IPS-18c (cell line): ENCODE measurements around the gene JMJD1C.
A peak's percentile ranks its signal among the peaks of the same experiment; 100 is the strongest.
"Not testable (repeated sequence)": the region's sequence is repeated elsewhere in the genome, so short reads cannot be mapped to it uniquely, and the experiment has no call there.

ENCODE experiments used
- H3K4me3 ChIP-seq: 2 replicates; pipeline ENCODE4 v1.7.0; 2013; ENCODE audit warnings: low read depth, mild to moderate bottlenecking, low read length, moderate library complexity; ENCODE audit not compliant: insufficient read depth
- H3K9me3 ChIP-seq: one replicate; pipeline ENCODE4 v1.6.1; 2013; ENCODE audit warnings: mild to moderate bottlenecking, low read length, moderate library complexity; ENCODE audit not compliant: control insufficient read depth, insufficient read depth

Gene JMJD1C

DNA sequence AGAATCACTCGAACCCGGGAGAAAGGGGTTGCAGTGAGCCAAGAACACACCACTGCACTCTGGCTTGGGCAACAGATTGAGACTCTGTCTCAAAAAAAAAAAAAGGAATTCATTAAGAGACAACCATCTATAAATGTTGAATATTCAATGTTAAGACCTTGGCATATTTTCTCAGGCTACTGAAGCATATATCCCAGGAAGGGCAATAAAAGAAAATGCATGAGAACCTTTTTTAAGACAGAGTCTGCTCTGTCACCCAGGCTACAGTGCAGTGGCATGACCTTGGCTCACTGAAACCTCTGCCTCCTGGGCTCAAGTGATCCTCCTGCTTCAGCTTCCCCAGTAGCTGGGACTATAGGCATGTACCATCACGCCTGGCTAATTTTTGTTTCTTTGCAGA lies 165.0 kb downstream of the JMJD1C start:
- H3K4me3 ChIP-seq: no peak overlapping the region
- no peaks in the 10 kb centered on the region for H3K9me3 ChIP-seq

DNA sequence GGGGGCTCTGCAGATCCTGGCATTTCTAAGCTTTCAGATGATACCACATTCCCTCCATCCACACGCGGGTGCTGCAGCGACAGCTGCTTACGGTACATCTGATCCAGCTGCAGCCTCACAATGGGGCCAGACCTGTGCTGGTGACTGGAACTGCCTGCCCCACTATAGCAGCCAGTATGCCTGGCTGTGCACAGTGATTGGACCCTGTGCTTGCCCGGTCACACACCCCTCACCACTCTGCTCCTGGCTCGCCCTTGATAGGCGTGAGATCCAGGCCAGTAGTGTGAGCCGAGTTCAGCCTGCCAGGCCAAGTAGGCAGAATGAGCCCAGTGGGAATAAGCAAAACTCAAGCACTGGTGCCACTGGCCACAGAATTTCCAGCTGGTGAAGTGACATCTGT lies 167.8 kb downstream of the JMJD1C start:
- Histone ChIP-seq H3K4me3 (no peak overlapping the region), H3K9me3 (no peaks in the 10 kb centered on the region)

DNA sequence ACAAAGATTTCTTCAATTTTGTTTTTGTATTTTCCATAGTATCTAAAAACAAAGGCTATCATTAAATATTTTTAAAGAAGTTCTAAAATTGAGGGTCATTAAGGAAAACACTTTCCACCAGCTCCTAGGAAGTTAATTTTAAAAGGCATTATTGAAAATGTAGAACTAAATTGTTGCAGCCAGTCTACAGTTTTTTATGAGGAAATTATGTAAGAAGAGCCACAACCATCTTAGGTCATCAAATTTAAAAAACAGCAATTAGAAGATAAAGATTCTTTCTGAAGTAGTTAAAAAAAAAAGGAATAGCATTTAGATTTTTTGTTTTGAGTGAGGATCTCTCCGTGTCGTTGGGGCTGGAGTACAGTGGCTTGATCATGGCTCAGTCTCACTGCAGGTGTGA lies 171.0 kb downstream of the JMJD1C start:
- Histone ChIP-seq H3K4me3 (no peak overlapping the region), H3K9me3 (no peaks in the 10 kb centered on the region)

- H3K4me3 ChIP-seq, H3K9me3 ChIP-seq: not testable (repeated sequence)
These were observed 172.9 kb downstream of the JMJD1C start for GRCh38 chr10:63292847-63293246.

DNA sequence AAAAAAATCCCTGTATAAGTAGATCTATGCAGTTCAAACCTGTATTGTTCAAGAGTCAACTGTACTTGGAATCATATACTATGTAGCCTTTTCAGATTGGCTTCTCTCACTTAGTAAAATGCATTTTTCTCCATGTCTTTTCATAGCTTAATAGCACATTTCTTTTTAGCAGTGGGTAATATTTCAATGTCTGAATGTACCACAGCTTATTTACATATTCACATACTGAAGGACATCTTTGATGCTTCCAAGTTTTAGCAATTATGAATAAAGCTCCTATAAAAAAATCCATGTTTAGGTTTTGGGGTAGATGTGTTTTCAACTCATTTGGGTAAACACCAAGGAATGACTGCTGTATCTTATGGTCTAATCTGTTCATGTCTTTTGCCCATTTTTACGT lies 177.6 kb downstream of the JMJD1C start:
- H3K9me3 ChIP-seq: no peaks in the 10 kb centered on the region
- H3K4me3 ChIP-seq: no peak overlapping the region

DNA sequence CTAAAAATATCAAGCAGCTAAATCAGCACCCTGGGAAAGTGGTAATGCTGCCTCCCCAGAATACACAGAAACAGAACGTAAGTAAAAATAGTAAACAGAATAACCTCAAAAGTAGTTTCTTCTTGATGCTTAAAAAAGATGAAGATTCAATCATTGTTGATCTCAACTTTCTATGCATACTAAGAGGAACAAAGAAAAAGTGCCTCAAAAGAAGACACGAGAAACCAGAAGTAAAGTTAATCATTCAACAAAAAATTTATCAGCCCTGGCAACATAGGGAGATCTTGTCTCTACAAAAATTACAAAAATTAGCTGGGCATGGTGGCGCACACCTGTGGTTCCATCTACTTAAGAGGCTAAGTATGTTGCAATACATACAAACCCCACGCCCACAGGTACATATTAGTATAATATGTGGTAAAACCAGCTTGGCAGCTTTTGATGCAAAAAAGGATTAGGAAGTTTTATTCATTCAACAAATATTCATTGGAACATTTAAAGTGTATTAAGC lies 179.0 kb downstream of the JMJD1C start:
- no peak overlapping the region for H3K4me3 ChIP-seq
- no peaks in the 10 kb centered on the region for H3K9me3 ChIP-seq

GRCh38 chr10:63286340-63286739 lies 179.4 kb downstream of the JMJD1C start:
- Histone ChIP-seq H3K9me3 (no peaks in the 10 kb centered on the region), H3K4me3 (no peak overlapping the region)

DNA sequence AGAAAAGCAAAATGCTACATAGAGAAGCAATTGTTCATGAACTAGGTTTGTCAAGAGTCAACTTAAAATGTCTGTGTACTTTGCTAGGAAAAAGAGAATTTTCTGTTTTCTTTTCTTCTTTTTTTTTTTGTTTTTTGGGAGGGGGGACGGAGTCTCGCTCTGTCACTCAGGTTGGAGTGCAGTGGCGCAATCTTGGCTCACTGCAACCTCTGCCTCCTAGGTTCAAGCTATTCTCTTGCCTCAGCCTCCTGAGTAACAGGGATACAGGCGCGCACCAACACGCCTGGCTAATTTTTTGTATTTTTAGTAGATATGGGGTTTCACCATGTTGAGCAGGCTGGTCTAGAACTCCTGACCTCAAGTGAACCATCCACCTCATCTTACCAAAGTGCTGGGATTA lies 181.9 kb downstream of the JMJD1C start:
- not testable (repeated sequence) for H3K4me3 ChIP-seq, H3K9me3 ChIP-seq

DNA sequence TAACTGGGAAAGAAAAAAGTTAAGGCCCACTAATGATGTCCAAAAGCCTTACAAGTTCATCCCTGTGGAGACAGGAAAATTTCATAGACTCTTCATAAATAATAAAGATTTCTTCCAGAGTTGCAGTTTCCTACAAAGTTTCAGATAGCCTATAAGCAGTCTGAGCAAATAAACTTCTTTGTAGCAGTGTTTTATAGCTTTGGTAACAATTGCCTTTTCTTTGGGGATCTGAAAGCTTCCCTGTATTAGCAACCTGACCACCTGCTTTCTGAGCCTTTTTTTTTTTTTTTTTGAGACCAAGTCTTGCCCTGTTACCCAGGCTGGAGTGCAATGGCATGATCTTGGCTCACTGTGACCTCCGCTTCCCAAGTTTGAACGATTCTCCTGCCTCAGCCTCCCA lies 182.7 kb downstream of the JMJD1C start:
- Histone ChIP-seq H3K4me3 (no peak overlapping the region), H3K9me3 (no peaks in the 10 kb centered on the region)

DNA sequence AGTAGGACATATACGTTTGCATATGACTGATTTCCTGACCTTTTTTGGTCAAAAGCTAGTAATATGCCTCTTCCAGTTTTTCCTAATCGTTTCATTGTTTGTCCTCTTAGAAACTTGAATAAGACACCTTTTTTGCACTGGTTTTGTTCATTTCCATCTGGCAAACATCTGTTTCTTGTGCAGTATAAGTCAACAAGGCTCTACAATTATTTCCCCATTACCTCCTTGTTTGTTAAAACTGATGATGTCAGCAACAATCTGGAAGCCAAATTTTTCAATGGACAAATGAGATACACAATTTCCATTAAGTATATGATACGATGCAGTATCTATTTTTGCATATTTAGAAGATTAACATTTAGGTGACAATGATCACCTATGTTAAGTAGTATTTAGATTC lies 183.8 kb downstream of the JMJD1C start:
- Histone ChIP-seq H3K9me3 (peaks cover 2% of the 10 kb centered on the region), H3K4me3 (no peak overlapping the region)

GRCh38 chr10:63280386-63280785 lies 185.4 kb downstream of the JMJD1C start:
- Histone ChIP-seq H3K4me3 (no peak overlapping the region), H3K9me3 (peaks cover 2% of the 10 kb centered on the region)

DNA sequence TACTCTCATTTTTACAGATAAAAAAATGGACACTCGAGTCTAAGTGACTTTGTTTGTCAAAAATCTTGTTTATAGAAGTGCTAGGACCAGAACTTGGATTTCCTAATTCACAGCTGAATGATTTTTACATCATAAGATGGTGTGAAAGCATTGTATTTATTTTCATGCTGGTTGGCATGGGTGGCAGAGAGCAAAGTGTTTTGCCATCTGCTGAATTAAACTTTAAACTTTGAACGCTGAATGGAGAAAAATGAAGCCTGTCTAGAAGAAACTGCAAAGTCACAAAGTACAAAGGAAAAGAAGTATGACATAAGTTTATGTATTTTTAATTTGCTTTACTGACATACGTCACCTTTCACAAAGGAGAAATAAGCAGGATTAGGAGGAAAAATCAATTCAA lies 190.7 kb downstream of the JMJD1C start:
- Histone ChIP-seq H3K9me3 (peaks cover 2% of the 10 kb centered on the region), H3K4me3 (no peak overlapping the region)

- no peak overlapping the region for H3K4me3 ChIP-seq
- H3K9me3 ChIP-seq: peaks cover 2% of the 10 kb centered on the region
These were observed 192.2 kb downstream of the JMJD1C start for GRCh38 chr10:63273577-63273976.

DNA sequence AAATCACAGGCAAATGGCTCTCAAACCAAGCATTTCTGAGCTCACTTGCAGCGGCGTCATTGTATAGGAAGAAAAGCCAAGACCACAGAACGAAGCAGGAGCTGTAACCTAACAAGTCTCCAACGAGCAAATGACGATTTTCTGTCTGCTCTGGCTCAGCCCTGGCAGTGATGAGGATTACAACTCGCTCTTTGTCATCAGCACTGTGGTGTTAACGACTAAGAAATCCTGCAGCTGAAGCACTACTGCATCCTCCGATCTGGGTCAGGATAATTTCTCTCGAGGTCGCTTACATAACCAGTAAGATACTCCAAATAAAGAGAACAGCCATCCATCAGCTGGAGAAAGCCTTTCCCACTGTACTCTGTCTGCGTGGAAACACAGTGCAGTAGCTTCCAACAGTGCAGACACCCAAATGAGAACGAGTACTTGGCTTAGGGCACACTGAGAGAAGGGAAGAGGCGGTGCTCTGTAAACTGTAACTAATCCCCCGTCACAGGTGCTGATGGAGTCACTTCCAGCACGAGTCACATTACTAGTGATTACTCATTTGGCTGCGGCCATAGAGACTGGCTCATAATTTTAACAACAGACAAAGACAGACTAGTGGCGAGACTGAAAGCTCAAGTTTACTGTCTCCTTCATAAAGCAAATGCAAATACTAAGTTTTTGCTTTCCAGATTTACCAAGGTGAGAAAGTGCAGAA lies 196.8 kb downstream of the JMJD1C start:
- Histone ChIP-seq H3K4me3 (peak overlapping the region; percentile 68), H3K9me3 (no peaks in the 10 kb centered on the region)

DNA sequence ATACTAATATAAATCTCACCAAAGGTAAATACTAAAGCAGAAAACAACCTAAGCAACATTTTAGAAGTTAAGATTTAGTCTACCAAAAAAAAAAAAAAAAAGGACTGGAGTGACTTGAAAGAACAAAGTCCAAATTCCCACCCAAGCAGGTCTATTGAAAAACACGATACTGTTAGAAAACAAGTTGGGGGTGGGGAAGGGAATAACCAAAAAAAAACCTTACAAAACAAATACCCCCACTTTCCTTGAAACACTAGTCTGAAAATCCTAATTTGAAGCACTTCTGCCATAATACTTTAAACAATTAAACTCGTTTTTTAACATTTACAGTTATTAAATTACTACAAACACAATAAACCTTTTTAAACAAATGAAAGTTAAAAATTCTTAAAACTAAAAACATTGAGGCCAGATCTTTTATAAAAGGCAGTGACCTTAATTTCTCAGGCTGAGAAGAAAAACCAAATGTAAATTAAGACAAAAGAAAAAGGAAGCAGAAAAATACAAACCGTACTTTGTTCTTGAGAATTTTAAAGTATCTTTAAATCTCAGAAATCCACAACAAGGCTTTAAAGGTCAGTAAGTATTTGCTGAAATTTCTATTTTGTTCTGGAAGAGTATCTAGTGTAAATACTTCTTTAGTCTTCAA lies 197.5 kb downstream of the JMJD1C start:
- peak overlapping the region; percentile 68 for H3K4me3 ChIP-seq

GRCh38 chr10:63267414-63268148 lies 198.2 kb downstream of the JMJD1C start:
- H3K9me3 ChIP-seq: no peaks in the 10 kb centered on the region
- H3K4me3 ChIP-seq: peak overlapping the region; percentile 68

More for the DNA sequence above, 197.5 kb downstream of the JMJD1C start:
- no peaks in the 10 kb centered on the region for H3K9me3 ChIP-seq

GRCh38 chr10:63266391-63267316 lies 199.1 kb downstream of the JMJD1C start:
- H3K4me3 ChIP-seq: peak overlapping the region; percentile 37

More at GRCh38 chr10:63266391-63267316, 199.1 kb downstream of the JMJD1C start:
- H3K9me3 ChIP-seq: no peaks in the 10 kb centered on the region
